GM12875 (cell line): ENCODE results near the gene MRPL20.

Experiments used
- H3K4me3 ChIP-seq: one replicate; pipeline ENCODE4 v1.5.1; 2011; ENCODE audit warnings: low read depth, low read length, control low read depth
- TF ChIP-seq, protein P1 (sequence below): IDR thresholded peaks from 2 replicates; pipeline ENCODE4 v1.5.1; 2011; ENCODE audit warnings: low read depth, mild to moderate bottlenecking, control low read depth, inconsistent platforms, low read length, moderate library complexity, borderline replicate concordance; ENCODE audit not compliant: insufficient read depth

MRPL20 gene

GRCh38 chr1:1438531-1439381, 31.7 kb upstream of the MRPL20 start:
- TF ChIP-seq, protein P1, sequence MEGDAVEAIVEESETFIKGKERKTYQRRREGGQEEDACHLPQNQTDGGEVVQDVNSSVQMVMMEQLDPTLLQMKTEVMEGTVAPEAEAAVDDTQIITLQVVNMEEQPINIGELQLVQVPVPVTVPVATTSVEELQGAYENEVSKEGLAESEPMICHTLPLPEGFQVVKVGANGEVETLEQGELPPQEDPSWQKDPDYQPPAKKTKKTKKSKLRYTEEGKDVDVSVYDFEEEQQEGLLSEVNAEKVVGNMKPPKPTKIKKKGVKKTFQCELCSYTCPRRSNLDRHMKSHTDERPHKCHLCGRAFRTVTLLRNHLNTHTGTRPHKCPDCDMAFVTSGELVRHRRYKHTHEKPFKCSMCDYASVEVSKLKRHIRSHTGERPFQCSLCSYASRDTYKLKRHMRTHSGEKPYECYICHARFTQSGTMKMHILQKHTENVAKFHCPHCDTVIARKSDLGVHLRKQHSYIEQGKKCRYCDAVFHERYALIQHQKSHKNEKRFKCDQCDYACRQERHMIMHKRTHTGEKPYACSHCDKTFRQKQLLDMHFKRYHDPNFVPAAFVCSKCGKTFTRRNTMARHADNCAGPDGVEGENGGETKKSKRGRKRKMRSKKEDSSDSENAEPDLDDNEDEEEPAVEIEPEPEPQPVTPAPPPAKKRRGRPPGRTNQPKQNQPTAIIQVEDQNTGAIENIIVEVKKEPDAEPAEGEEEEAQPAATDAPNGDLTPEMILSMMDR, result no peak
- no peak overlapping the region for H3K4me3 ChIP-seq

GRCh38 chr1:1437904-1438376, 30.8 kb upstream of the MRPL20 start:
- TF ChIP-seq, protein P1, result no peak
- no peak overlapping the region for H3K4me3 ChIP-seq

DNA sequence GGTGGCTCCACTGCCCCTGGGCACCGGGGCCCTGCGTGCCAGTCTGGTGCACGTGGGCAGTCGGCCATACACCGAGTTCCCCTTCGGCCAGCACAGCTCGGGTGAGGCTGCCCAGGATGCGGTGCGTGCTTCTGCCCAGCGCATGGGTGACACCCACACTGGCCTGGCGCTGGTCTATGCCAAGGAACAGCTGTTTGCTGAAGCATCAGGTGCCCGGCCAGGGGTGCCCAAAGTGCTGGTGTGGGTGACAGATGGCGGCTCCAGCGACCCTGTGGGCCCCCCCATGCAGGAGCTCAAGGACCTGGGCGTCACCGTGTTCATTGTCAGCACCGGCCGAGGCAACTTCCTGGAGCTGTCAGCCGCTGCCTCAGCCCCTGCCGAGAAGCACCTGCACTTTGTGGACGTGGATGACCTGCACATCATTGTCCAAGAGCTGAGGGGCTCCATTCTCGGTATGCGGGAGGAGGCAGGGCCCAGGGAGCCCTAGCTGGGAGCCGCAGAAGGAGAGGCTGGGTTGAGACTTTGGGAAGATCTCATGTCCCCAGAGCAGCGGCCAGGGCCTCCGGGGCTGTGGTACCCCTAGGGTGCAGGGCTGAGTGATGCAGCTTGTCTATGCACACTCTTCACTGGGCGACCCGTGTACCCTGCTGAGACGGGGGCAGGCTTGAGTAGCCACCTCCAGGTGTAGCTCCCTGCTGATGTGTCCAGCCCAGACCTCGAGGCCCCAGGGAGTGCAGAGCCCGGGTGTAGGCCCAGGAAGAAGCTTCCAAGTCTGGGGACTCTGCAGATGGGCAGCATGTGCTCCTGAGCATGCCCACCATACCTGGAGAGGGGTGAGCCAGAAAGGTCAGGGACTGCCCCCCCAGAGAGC, 30.2 kb upstream of the MRPL20 start:
- H3K4me3 ChIP-seq, result no peak overlapping the region
- TF ChIP-seq, protein P1, result no peak

DNA sequence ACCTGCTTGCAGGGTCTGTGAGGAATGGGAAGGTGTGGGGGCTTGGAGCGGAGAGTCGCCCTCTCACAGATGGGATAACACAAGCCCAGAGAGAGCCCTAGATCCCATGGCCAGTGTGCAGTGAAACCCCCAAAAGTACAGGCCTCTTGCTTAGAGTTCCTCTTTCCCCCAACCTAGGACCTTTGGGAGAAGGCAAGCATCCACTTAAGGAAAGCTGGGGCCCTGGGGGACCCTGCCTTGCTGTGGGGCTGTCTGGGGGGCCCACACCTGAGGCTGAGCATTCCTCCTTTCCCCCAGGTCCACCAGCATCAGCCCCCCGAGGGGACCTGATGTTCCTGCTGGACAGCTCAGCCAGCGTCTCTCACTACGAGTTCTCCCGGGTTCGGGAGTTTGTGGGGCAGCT, 29.5 kb upstream of the MRPL20 start:
- H3K4me3 ChIP-seq, result no peak overlapping the region
- TF ChIP-seq, protein P1, result no peak

- TF ChIP-seq, protein P1, result no peak
- peak overlapping the region; percentile 37 for H3K4me3 ChIP-seq
Observed at GRCh38 chr1:1435911-1436629, 29.0 kb upstream of the MRPL20 start.

- peak within 1 kb of the TSS; percentile 42 for H3K4me3 ChIP-seq
Observed at GRCh38 chr1:1435106-1435903, 28.2 kb upstream of the MRPL20 start, which contains the start of gene VWA1. Gene VWA1 (plus strand): TSS chr1:1435690. CDS start chr1:1435749, 59 bp downstream.

More at GRCh38 chr1:1435106-1435903, 28.2 kb upstream of the MRPL20 start, which contains the start of gene VWA1:
- TF ChIP-seq, protein P1, result no peak
